Endothelial cell of umbilical vein (primary cell): ENCODE data around the gene LGALS12. TPM values are rescaled to one million over a fixed set of nuclear protein-coding genes. Genes with fewer than 3 reads are reported as not detected.

Source experiments
- BruUV-seq: library from RNA; stranded (reverse); fragments of 400-500 nt; replicated peaks from 2 replicates; lab custom pipeline; 2021; lab: Mats Ljungman, UMichigan
- CTCF ChIA-PET: fragments of 300-600, 350-600 bp; sonication (Branson Sonifier 250); formaldehyde crosslinking; loops from one replicate; lab custom pipeline; 2021; ENCODE audit warnings: antibody characterized with exemption, inconsistent platforms; lab: Charles Lee
- POLR2A ChIA-PET: fragments of 300-600, 350-600 bp; sonication (Branson Sonifier 250); formaldehyde crosslinking; loops from one replicate; lab custom pipeline; 2021; ENCODE audit warnings: antibody characterized with exemption, inconsistent platforms; lab: Charles Lee
- DNase-seq: peaks from one replicate; pipeline ENCODE4 v3.0.0-alpha.2; 2011; ENCODE audit warnings: low read depth, low spot score
- FAIRE-seq: peaks from 2 replicates; lab custom pipeline; 2011; peaks lifted over from hg19 to GRCh38; lab: Jason Lieb, UNC
- H2AFZ ChIP-seq: 2 replicates; pipeline ENCODE4 v1.6.0; 2012; ENCODE audit warnings: low read depth, low read length, control low read depth, inconsistent platforms
- H3K27ac ChIP-seq: 2 replicates; pipeline ENCODE4 v1.5.1; 2011; ENCODE audit warnings: low read depth, mild to moderate bottlenecking, control low read depth, low read length, moderate library complexity; ENCODE audit not compliant: insufficient read depth
- H3K27me3 ChIP-seq, 2 experiments: 2 replicates each; pipeline versions ENCODE4 v1.6.0 to v1.6.1; 2011; ENCODE audit warnings: low read length in 2 of 2, mixed read lengths in 1 of 2; ENCODE audit not compliant: control insufficient read depth in 2 of 2, insufficient read depth in 2 of 2
- H3K36me3 ChIP-seq, 2 experiments: 2 replicates in 1 of 2; 3 replicates in 1 of 2; pipeline ENCODE4 v1.5.1; 2011; ENCODE audit warnings: low read length in 2 of 2, mild to moderate bottlenecking in 1 of 2, moderate library complexity in 1 of 2; ENCODE audit not compliant: control insufficient read depth in 2 of 2, insufficient read depth in 2 of 2; ENCODE audit errors: extremely low read depth in 1 of 2
- H3K4me1 ChIP-seq: 3 replicates; pipeline ENCODE4 v1.5.1; 2011; ENCODE audit warnings: mild to moderate bottlenecking, low read length; ENCODE audit not compliant: control insufficient read depth, insufficient read depth; ENCODE audit errors: extremely low read depth
- H3K4me2 ChIP-seq: 2 replicates; pipeline ENCODE4 v1.6.1; 2011; ENCODE audit warnings: low read length, control low read depth, mixed read lengths; ENCODE audit not compliant: insufficient read depth
- H3K4me3 ChIP-seq, 3 experiments: fragments of 200-600 bp in 1 of 3; sonication (generic), shearing (Covaris generic) in 1 of 3; replicated peaks in 1 of 3; 2 replicates each; pipeline ENCODE4 v1.5.1; 2011 to 2016; ENCODE audit warnings: control low read depth in 3 of 3, low read length in 3 of 3, mild to moderate bottlenecking in 2 of 3, inconsistent platforms in 1 of 3, low read depth in 1 of 3, moderate library complexity in 1 of 3; ENCODE audit not compliant: insufficient read depth in 1 of 3
- H3K79me2 ChIP-seq: 2 replicates; pipeline ENCODE4 v1.6.0; 2012; ENCODE audit warnings: low read length, inconsistent platforms; ENCODE audit not compliant: control insufficient read depth, insufficient read depth
- H3K9ac ChIP-seq: replicated peaks from 2 replicates; pipeline ENCODE3; 2011; ENCODE audit warnings: low read length, control low read depth; ENCODE audit not compliant: insufficient read depth; ENCODE audit errors: extremely low read depth
- H3K9me1 ChIP-seq: replicated peaks from 3 replicates; pipeline ENCODE4 v1.6.0; 2011; ENCODE audit warnings: mild to moderate bottlenecking, low read length; ENCODE audit not compliant: control insufficient read depth, insufficient read depth; ENCODE audit errors: extremely low read depth
- H3K9me3 ChIP-seq: replicated peaks from 2 replicates; pipeline ENCODE4 v1.5.1; 2012; ENCODE audit warnings: low read length, inconsistent platforms; ENCODE audit not compliant: control insufficient read depth, insufficient read depth
- H4K20me1 ChIP-seq: replicated peaks from 2 replicates; pipeline ENCODE3; 2011; ENCODE audit warnings: mild to moderate bottlenecking, low read length; ENCODE audit not compliant: control insufficient read depth, insufficient read depth; ENCODE audit errors: extremely low read depth
- CTCF ChIP-seq, 2 donors: IDR thresholded peaks; 1 replicate in 1 of 2; 2 replicates in 1 of 2; pipeline ENCODE4 v1.5.1; 2011; ENCODE audit warnings: low read length in 2 of 2, mild to moderate bottlenecking in 2 of 2, moderate library complexity in 2 of 2, control low read depth in 1 of 2, inconsistent platforms in 1 of 2, low read depth in 1 of 2; ENCODE audit not compliant: insufficient read depth in 1 of 2; ENCODE audit errors: extremely low read depth in 1 of 2
- EZH2 ChIP-seq: IDR thresholded peaks from 2 replicates; pipeline ENCODE4 v1.6.1; 2012; ENCODE audit warnings: borderline replicate concordance, low read depth, mild to moderate bottlenecking, moderate library complexity, low read length, inconsistent platforms; ENCODE audit not compliant: severe bottlenecking
- FOS ChIP-seq: IDR thresholded peaks from 2 replicates; pipeline ENCODE4 v1.6.1; 2011; ENCODE audit warnings: mild to moderate bottlenecking, low read length, moderate library complexity, borderline replicate concordance; ENCODE audit not compliant: insufficient read depth
- GATA2 ChIP-seq: IDR thresholded peaks from 2 replicates; pipeline ENCODE4 v1.7.0; 2011; ENCODE audit warnings: low read depth, mild to moderate bottlenecking, moderate library complexity, mixed read lengths, low read length; ENCODE audit not compliant: insufficient read length, insufficient read depth
- MYC ChIP-seq: IDR thresholded peaks from one replicate; pipeline ENCODE4 v1.6.1; 2011; ENCODE audit warnings: mild to moderate bottlenecking, low read depth, low read length
- POLR2A ChIP-seq: IDR thresholded peaks from 2 replicates; pipeline ENCODE4 v1.6.1; 2012; ENCODE audit warnings: low read depth, mild to moderate bottlenecking, control low read depth, low read length
- POLR2AphosphoS5 ChIP-seq: IDR thresholded peaks from 2 replicates; pipeline ENCODE4 v1.6.1; 2012; ENCODE audit warnings: low read depth, mild to moderate bottlenecking, control low read depth, low read length, moderate library complexity; ENCODE audit not compliant: insufficient read depth
- dilution Hi-C: fragments of 300-500 bp; cut with MboI; formaldehyde crosslinking; loops from one replicate; pipeline ENCODE4 v1.15.0; 2019; ENCODE audit warnings: low sequenced_read_pairs; ENCODE audit not compliant: extremely low pct_ligation_motif_present
- intact Hi-C: fragments of 100-400 bp; cut with micrococcal nuclease; formaldehyde crosslinking; loops from one replicate; pipeline ENCODE4 v1.10.0; 2022
- polyA plus RNA-seq, 4 experiments: library from polyadenylated mRNA; depleted of rRNA in 3 of 4; stranded (reverse) in 3 of 4; unstranded in 1 of 4; fragments of >200 nt; gene quantifications; 2 replicates each; pipeline versions ENCODE4 v1.2.1 to v1.2.3, GENCODE V29; 2011 to 2012; ENCODE audit warnings: missing spikeins in 1 of 4
- total RNA-seq: library from RNA; stranded (reverse); gene quantifications from 2 replicates; pipeline ENCODE4 v1.2.3, GENCODE V29; 2021

Gene LGALS12
- total and polyA plus RNA-seq, 2 donors (not counting 3 experiments of a cell fraction or from before 2014, with no cell fraction given): not detected

- Histone ChIP-seq H3K4me2 (no peak overlapping the region), H3K27ac (no peak overlapping the region), H3K36me3 (no peaks in the 10 kb centered on the region), H3K27me3 (peaks cover 40 to 55% of the 10 kb centered on the region in 2 experiments), H3K9ac (no peak overlapping the region), H3K9me3 (no peaks in the 10 kb centered on the region), H4K20me1 (no peaks in the 10 kb centered on the region), H3K79me2 (no peaks in the 10 kb centered on the region), H3K4me1 (peaks cover 3% of the 10 kb centered on the region), H3K9me1 (no peaks in the 10 kb centered on the region), H2AFZ (no peak overlapping the region), H3K4me3 (no peak overlapping the region)
- dilution Hi-C loops (no loop called here), intact Hi-C loops (no loop called here)
- FAIRE-seq: no peak
- ChIA-PET CTCF (no interaction called here), POLR2A (no interaction called here)
- TF ChIP-seq CTCF (IDR thresholded peaks at IDR 0.05; ENCODE audit: extremely low read depth in 1 of 2, insufficient read depth in 1 of 2, low read depth in 1 of 2, low read length in 2 of 2) (no peak), EZH2 (no peak), GATA2 (no peak), POLR2A (no peak), POLR2AphosphoS5 (no peak), FOS (no peak), MYC (no peak)
- no peak for DNase-seq
- BruUV-seq: no TSS peak
These were observed 13.4 kb upstream of the LGALS12 start for GRCh38 chr11:63492441-63492840.
